ENCODE data around the gene APOL1. TPM values are rescaled to one million over a fixed set of nuclear protein-coding genes. Genes with fewer than 3 reads are reported as not detected.
"Not testable (repeated sequence)": the region's sequence is repeated elsewhere in the genome, so short reads cannot be mapped to it uniquely, and the experiment has no call there.

The APOL1 gene
- total RNA-seq, 1 donor from 2014 or later: 92.8 TPM

DNA sequence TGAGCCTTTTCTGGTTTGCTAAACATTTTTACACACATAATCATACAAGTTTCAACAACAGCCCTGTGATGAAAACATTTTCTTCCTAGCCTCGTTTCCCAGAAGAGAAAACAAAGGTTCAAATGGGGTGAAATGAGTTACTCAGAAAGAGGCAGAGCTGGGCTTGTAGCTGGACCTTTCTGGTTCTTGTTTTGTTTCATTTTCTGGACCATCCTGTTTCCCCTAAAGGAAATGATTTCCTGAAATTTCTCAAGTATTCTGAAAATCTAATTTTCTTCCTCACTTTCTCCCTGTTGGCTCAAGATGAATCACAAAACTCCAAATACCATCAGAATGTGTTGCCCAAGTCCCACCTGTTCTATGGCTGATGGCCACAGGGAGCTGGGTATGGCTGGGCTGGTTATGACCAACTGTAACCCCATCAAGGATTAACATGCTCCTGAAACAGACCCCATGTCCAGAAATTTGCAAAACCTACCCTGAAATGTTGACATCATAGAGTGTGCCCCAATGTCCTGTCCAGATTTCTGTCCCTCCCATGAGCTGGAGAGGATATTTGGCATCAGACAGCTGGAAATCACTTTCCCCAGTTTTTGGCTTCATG, 44.7 kb upstream of the APOL1 start:
- Histone ChIP-seq H3K4me3 (no peak overlapping the region), H3K9me3 (no peaks in the 10 kb centered on the region), H3K27me3 (no peaks in the 10 kb centered on the region), H3K36me3 (no peaks in the 10 kb centered on the region), H3K27ac (no peak overlapping the region), H3K4me1 (peaks cover 27% of the 10 kb centered on the region)
- TF ChIP-seq, protein P1, sequence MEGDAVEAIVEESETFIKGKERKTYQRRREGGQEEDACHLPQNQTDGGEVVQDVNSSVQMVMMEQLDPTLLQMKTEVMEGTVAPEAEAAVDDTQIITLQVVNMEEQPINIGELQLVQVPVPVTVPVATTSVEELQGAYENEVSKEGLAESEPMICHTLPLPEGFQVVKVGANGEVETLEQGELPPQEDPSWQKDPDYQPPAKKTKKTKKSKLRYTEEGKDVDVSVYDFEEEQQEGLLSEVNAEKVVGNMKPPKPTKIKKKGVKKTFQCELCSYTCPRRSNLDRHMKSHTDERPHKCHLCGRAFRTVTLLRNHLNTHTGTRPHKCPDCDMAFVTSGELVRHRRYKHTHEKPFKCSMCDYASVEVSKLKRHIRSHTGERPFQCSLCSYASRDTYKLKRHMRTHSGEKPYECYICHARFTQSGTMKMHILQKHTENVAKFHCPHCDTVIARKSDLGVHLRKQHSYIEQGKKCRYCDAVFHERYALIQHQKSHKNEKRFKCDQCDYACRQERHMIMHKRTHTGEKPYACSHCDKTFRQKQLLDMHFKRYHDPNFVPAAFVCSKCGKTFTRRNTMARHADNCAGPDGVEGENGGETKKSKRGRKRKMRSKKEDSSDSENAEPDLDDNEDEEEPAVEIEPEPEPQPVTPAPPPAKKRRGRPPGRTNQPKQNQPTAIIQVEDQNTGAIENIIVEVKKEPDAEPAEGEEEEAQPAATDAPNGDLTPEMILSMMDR (IDR thresholded peaks at IDR 0.05): no peak
- ATAC-seq (no peak), DNase-seq (no peak)
- intact Hi-C loops (cut with DNase I): no loop called here

DNA sequence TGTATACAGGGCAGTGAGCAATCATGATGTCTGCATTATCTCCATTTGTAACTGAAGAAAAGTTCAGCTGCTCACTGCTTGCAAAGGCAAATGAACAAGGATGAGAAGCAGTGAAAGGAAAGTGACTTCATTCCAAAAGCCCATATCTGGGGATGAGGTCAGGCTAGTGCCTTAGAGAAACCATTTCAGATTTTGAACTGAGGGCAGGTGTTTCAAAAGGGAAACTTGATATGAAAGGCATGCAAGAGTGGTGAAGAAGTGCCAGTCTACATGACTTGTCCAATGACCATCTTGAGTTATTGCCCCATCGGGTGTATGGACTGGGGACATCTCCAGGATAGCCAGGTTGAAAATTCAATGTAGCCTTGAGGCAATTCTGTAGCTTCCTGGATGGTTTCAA, 44.0 kb upstream of the APOL1 start:
- Histone ChIP-seq H3K27me3 (no peaks in the 10 kb centered on the region), H3K9me3 (no peaks in the 10 kb centered on the region), H3K36me3 (no peaks in the 10 kb centered on the region), H3K27ac (no peak overlapping the region), H3K4me1 (peaks cover 33% of the 10 kb centered on the region), H3K4me3 (no peak overlapping the region)
- intact Hi-C loops (cut with DNase I): no loop called here
- DNase-seq (no peak), ATAC-seq (no peak)
- TF ChIP-seq, protein P1 (IDR thresholded peaks at IDR 0.05): no peak

DNA sequence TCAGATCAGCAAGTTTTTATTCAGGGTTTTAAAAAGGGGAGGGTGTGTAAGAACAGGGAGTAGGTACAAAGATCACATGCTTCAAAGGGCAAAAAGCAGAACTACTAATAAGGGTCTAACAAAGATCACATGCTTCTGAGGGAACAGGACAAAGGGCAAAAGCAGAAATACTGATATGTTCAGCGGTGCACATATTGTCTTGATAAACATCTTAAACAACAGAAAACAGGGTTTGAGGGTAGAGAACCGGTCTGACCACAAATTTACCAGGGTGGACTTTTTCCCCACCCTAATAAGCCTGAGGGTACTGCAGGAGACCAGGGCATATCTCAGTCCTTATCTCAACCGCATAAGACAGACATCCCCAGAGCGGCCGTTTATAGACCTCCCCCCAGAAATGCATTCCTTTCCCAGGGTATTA, 43.4 kb upstream of the APOL1 start:
- intact Hi-C loops (cut with DNase I); H3K36me3 ChIP-seq; H3K4me3 ChIP-seq; H3K27ac ChIP-seq; H3K27me3 ChIP-seq; ATAC-seq; DNase-seq; H3K9me3 ChIP-seq: not testable (repeated sequence)
- peaks cover 34% of the 10 kb centered on the region for H3K4me1 ChIP-seq

DNA sequence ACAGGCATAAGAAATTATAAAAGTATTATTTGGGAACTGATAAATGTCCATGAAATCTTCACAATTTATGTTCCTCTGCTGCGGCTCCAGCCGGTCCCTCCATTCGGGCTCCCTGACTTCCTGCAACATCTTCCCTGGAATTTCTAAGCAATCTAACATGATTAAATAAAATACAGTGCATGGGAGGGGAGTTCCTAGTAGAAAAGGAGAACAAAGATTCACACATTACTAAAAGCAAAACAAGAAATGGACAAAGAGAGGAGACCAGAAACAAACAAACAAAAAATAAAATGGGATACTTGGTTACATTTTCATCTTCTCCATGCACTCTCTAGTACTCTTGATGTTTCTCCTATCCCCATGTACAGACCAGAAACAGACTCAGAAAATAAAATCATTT, 42.7 kb upstream of the APOL1 start:
- intact Hi-C loops (cut with DNase I): no loop called here
- no peak for ATAC-seq
- no peaks in the 10 kb centered on the region for H3K27me3 ChIP-seq
- TF ChIP-seq, protein P1 (IDR thresholded peaks at IDR 0.05): no peak
- no peak for DNase-seq
- H3K4me3 ChIP-seq: no peak overlapping the region
- H3K27ac ChIP-seq: no peak overlapping the region
- H3K9me3 ChIP-seq: no peaks in the 10 kb centered on the region
- no peaks in the 10 kb centered on the region for H3K36me3 ChIP-seq
- peaks cover 34% of the 10 kb centered on the region for H3K4me1 ChIP-seq

DNA sequence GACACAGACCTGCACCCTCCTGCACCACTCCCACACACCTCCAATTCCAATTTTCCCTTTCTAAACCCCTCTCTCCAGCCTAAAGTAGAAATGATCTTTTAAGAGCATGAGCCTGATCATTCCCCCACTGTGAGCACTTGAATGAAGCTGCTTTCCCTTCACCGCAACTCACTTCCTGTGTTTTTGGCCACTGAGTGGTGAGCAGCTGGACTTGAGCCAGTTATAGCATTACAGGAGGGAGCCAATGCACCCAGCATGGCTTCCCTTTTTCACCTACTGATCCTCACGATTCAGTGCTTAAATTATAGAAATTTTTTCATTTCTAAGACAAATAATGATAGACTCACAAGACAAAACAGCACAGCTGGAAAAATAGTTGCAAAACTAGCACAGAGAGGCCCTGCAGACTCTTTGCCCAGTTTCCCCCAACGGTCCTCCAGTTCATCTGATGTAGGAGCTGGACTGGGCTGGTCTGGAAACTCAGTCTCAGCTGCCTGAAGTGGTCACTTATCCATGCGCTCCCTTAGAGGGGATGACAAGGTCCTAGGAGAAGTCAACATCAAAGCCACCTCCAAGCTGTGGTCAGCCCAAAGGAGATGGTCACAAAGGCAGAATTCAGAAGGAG, 41.6 kb upstream of the APOL1 start:
- DNase-seq: no peak
- peak; percentile 61 for ATAC-seq

DNA sequence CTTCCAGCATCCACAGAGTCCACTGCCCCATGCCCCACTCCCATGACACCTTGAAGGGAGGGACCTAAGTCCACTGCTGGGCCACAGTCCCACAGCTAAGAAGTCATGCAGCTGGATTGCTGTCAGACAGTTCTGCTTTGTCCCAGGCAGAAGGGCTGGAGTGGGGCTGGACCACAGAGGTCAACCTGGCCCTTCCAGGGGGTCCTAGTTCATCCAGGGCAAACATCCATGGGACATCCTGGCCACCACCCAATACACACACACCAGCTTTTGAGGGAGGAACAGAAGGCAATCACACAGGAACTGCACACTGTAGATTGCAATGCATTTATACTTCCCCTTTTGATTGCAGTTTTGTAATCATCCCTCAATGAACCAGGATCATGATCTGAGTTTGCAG, 40.0 kb upstream of the APOL1 start:
- ATAC-seq (peak; percentile 65), DNase-seq (no peak)
- Histone ChIP-seq H3K9me3 (no peaks in the 10 kb centered on the region), H3K27me3 (no peaks in the 10 kb centered on the region), H3K4me1 (peaks cover 34% of the 10 kb centered on the region), H3K4me3 (no peak overlapping the region), H3K36me3 (no peaks in the 10 kb centered on the region), H3K27ac (no peak overlapping the region)
- TF ChIP-seq, protein P1 (IDR thresholded peaks at IDR 0.05): no peak
- intact Hi-C loops (cut with DNase I): no loop called here

More for the DNA sequence above, 41.6 kb upstream of the APOL1 start:
- intact Hi-C loops (cut with DNase I): no loop called here
- TF ChIP-seq, protein P1 (IDR thresholded peaks at IDR 0.05): no peak
- no peaks in the 10 kb centered on the region for H3K36me3 ChIP-seq
- no peak overlapping the region for H3K4me3 ChIP-seq
- H3K4me1 ChIP-seq: peaks cover 34% of the 10 kb centered on the region
- no peak overlapping the region for H3K27ac ChIP-seq
- H3K27me3 ChIP-seq: no peaks in the 10 kb centered on the region
- H3K9me3 ChIP-seq: no peaks in the 10 kb centered on the region

Data from upper lobe of right lung (tissue), 1 donor.